ENCODE data around the gene PRPF40B. TPM values are rescaled to one million over a fixed set of nuclear protein-coding genes. Genes with fewer than 3 reads are reported as not detected.
A peak's percentile ranks its signal among the peaks of the same experiment; 100 is the strongest.

The PRPF40B gene
- total RNA-seq: 10 to 100 TPM; 14.4 to 14.6 TPM

GRCh38 chr12:49623142-49623904 lies at the start of gene PRPF40B:
Gene PRPF40B (plus strand): TSS chr12:49623561. CDS start chr12:49623591, 30 bp downstream.
- peaks cover 2% of the 10 kb centered on the region for H3K36me3 Mint-ChIP-seq (ENCODE audit: low read depth)
- H3K27me3 Mint-ChIP-seq (ENCODE audit: low read depth): peaks cover 16% of the 10 kb centered on the region
- CTCF ChIA-PET: interaction anchor here (0.6 to 37.2 kb wide), 16 partner anchors 9 to 382 kb away, joined by 3 to 695 read pairs (median 6); partner anchors contain the start of genes FMNL3 and TMBIM6

GRCh38 chr12:49577589-49578315 lies 45.6 kb upstream of the PRPF40B start:
- Mint-ChIP-seq H3K27ac (no peak overlapping the region), H3K27me3 (ENCODE audit: low read depth) (no peaks in the 10 kb centered on the region), H3K9me3 (ENCODE audit: insufficient read depth) (no peaks in the 10 kb centered on the region), H3K4me1 (ENCODE audit: low read depth) (peaks cover 14% of the 10 kb centered on the region), H3K36me3 (ENCODE audit: low read depth) (peaks cover 7% of the 10 kb centered on the region), H3K4me3 (no peak overlapping the region)
- CTCF ChIA-PET: interaction anchor here (1.2 to 8.3 kb wide), 4 partner anchors 7 to 220 kb away, joined by 3 to 62 read pairs (median 41); no protein-coding TSS in a partner anchor
- ATAC-seq: no peak
- POLR2A ChIA-PET: no interaction called here
- DNase-seq: no peak

More at GRCh38 chr12:49623142-49623904, at the start of gene PRPF40B:
- DNase-seq (peak; percentile 87), ATAC-seq (peak; percentile 88)
- peak within 1 kb of the TSS; percentile 82 for H3K4me3 Mint-ChIP-seq
- POLR2A ChIA-PET: interaction anchor here (0.9 to 2.3 kb wide), 8 partner anchors 13 to 301 kb away, joined by 3 to 8 read pairs (median 4); partner anchors contain the start of genes TMBIM6 and TROAP
- peak within 1 kb of the TSS; percentile 89 for H3K27ac Mint-ChIP-seq
- H3K9me3 Mint-ChIP-seq (ENCODE audit: insufficient read depth): no peaks in the 10 kb centered on the region
- H3K4me1 Mint-ChIP-seq (ENCODE audit: low read depth): peaks cover 29% of the 10 kb centered on the region

- H3K27me3 Mint-ChIP-seq (ENCODE audit: low read depth): no peaks in the 10 kb centered on the region
- POLR2A ChIA-PET: no interaction called here
- H3K4me1 Mint-ChIP-seq (ENCODE audit: low read depth): peaks cover 14% of the 10 kb centered on the region
- ATAC-seq (no peak), DNase-seq (no peak)
- no peak overlapping the region for H3K4me3 Mint-ChIP-seq
- no peaks in the 10 kb centered on the region for H3K9me3 Mint-ChIP-seq (ENCODE audit: insufficient read depth)
- H3K27ac Mint-ChIP-seq: no peak overlapping the region
- H3K36me3 Mint-ChIP-seq (ENCODE audit: low read depth): peaks cover 5% of the 10 kb centered on the region
- CTCF ChIA-PET: interaction anchor here (0.6 to 8.3 kb wide), 7 partner anchors 8 to 231 kb away, joined by 3 to 62 read pairs (median 6); no protein-coding TSS in a partner anchor
These were observed 44.8 kb upstream of the PRPF40B start for GRCh38 chr12:49578471-49579112.

- Mint-ChIP-seq H3K9me3 (ENCODE audit: insufficient read depth) (no peaks in the 10 kb centered on the region), H3K4me3 (no peak overlapping the region), H3K4me1 (ENCODE audit: low read depth) (peaks cover 14% of the 10 kb centered on the region), H3K27ac (no peak overlapping the region), H3K27me3 (ENCODE audit: low read depth) (no peaks in the 10 kb centered on the region), H3K36me3 (ENCODE audit: low read depth) (peaks cover 3% of the 10 kb centered on the region)
- DNase-seq (peak; percentile 77), ATAC-seq (peak; percentile 92)
- POLR2A ChIA-PET: interaction anchor here (0.9 to 1.1 kb wide), 2 partner anchors 13 to 222 kb away, joined by 3 to 4 read pairs; partner anchors contain the start of gene MCRS1
- CTCF ChIA-PET: interaction anchor here (0.6 to 8.3 kb wide), 36 partner anchors 8 to 492 kb away, joined by 3 to 62 read pairs (median 4); partner anchors contain the start of genes DNAJC22, MCRS1, PRPF40B and SPATS2
These were observed 42.5 kb upstream of the PRPF40B start for GRCh38 chr12:49580572-49581535.

GRCh38 chr12:49582201-49582600 lies 41.2 kb upstream of the PRPF40B start:
- peaks cover 14% of the 10 kb centered on the region for H3K4me1 Mint-ChIP-seq (ENCODE audit: low read depth)
- POLR2A ChIA-PET: no interaction called here
- peaks cover 3% of the 10 kb centered on the region for H3K36me3 Mint-ChIP-seq (ENCODE audit: low read depth)
- H3K27me3 Mint-ChIP-seq (ENCODE audit: low read depth): no peaks in the 10 kb centered on the region
- H3K9me3 Mint-ChIP-seq (ENCODE audit: insufficient read depth): no peaks in the 10 kb centered on the region
- no peak for DNase-seq
- no peak overlapping the region for H3K27ac Mint-ChIP-seq
- ATAC-seq: no peak
- CTCF ChIA-PET: interaction anchor here (0.9 to 8.3 kb wide), 10 partner anchors 9 to 234 kb away, joined by 3 to 62 read pairs (median 4); partner anchors contain the start of gene PRPF40B
- no peak overlapping the region for H3K4me3 Mint-ChIP-seq

- CTCF ChIA-PET: interaction anchor here (0.7 to 8.3 kb wide), 5 partner anchors 12 to 225 kb away, joined by 3 to 62 read pairs (median 4); no protein-coding TSS in a partner anchor
- no peak overlapping the region for H3K27ac Mint-ChIP-seq
- peaks cover 14% of the 10 kb centered on the region for H3K4me1 Mint-ChIP-seq (ENCODE audit: low read depth)
- DNase-seq: no peak
- peaks cover 3% of the 10 kb centered on the region for H3K36me3 Mint-ChIP-seq (ENCODE audit: low read depth)
- POLR2A ChIA-PET: no interaction called here
- H3K27me3 Mint-ChIP-seq (ENCODE audit: low read depth): no peaks in the 10 kb centered on the region
- no peak overlapping the region for H3K4me3 Mint-ChIP-seq
- H3K9me3 Mint-ChIP-seq (ENCODE audit: insufficient read depth): no peaks in the 10 kb centered on the region
- no peak for ATAC-seq
These were observed 40.5 kb upstream of the PRPF40B start for GRCh38 chr12:49582850-49583249.

- ChIA-PET CTCF (interaction anchor here (0.7 to 8.3 kb wide), 4 partner anchors 12 to 225 kb away, joined by 3 to 62 read pairs (median 4); no protein-coding TSS in a partner anchor), POLR2A (no interaction called here)
- ATAC-seq (no peak), DNase-seq (no peak)
- Mint-ChIP-seq H3K36me3 (ENCODE audit: low read depth) (peaks cover 3% of the 10 kb centered on the region), H3K9me3 (ENCODE audit: insufficient read depth) (no peaks in the 10 kb centered on the region), H3K27me3 (ENCODE audit: low read depth) (no peaks in the 10 kb centered on the region), H3K4me1 (ENCODE audit: low read depth) (peaks cover 16% of the 10 kb centered on the region), H3K4me3 (no peak overlapping the region), H3K27ac (no peak overlapping the region)
These were observed 39.8 kb upstream of the PRPF40B start for GRCh38 chr12:49583366-49584094.

- POLR2A ChIA-PET: no interaction called here
These were observed 38.8 kb upstream of the PRPF40B start for GRCh38 chr12:49584591-49584990.

GRCh38 chr12:49585477-49586459 lies 37.6 kb upstream of the PRPF40B start:
- Mint-ChIP-seq H3K4me1 (ENCODE audit: low read depth) (peaks cover 13% of the 10 kb centered on the region), H3K27ac (no peak overlapping the region), H3K4me3 (no peak overlapping the region), H3K9me3 (ENCODE audit: insufficient read depth) (no peaks in the 10 kb centered on the region), H3K36me3 (ENCODE audit: low read depth) (peaks cover 6% of the 10 kb centered on the region), H3K27me3 (ENCODE audit: low read depth) (no peaks in the 10 kb centered on the region)
- ChIA-PET CTCF (no interaction called here), POLR2A (no interaction called here)
- DNase-seq: no peak
- no peak for ATAC-seq

More at GRCh38 chr12:49584591-49584990, 38.8 kb upstream of the PRPF40B start:
- Mint-ChIP-seq H3K4me1 (ENCODE audit: low read depth) (peaks cover 20% of the 10 kb centered on the region), H3K27ac (no peak overlapping the region), H3K36me3 (ENCODE audit: low read depth) (peaks cover 1% of the 10 kb centered on the region), H3K27me3 (ENCODE audit: low read depth) (no peaks in the 10 kb centered on the region), H3K9me3 (ENCODE audit: insufficient read depth) (no peaks in the 10 kb centered on the region), H3K4me3 (no peak overlapping the region)
- DNase-seq (no peak), ATAC-seq (no peak)
- CTCF ChIA-PET: interaction anchor here (0.9 kb wide), 1 partner anchor 226 kb away, joined by 3 read pairs; no protein-coding TSS in a partner anchor
